Left ventricle myocardium inferior (tissue), 1 donor: ENCODE results near the gene HGF. TPM values are rescaled to one million over a fixed set of nuclear protein-coding genes. Genes with fewer than 3 reads are reported as not detected.

Experiments
- DNase-seq: peaks from one replicate; pipeline ENCODE4 v3.0.0-alpha.2; 2020
- H3K27ac ChIP-seq: fragments of 200-600 bp; replicated peaks from 2 replicates; pipeline ENCODE4 v1.8.0; 2021
- H3K27me3 ChIP-seq: fragments of 200-600 bp; 2 replicates; pipeline ENCODE4 v1.8.0; 2021; ENCODE audit warnings: low read depth
- H3K36me3 ChIP-seq: fragments of 200-600 bp; 2 replicates; pipeline ENCODE4 v1.8.0; 2021
- H3K4me1 ChIP-seq: fragments of 200-600 bp; 2 replicates; pipeline ENCODE4 v1.8.0; 2021
- H3K4me3 ChIP-seq: fragments of 200-600 bp; 2 replicates; pipeline ENCODE4 v1.8.0; 2021; ENCODE audit warnings: mild to moderate bottlenecking, moderate library complexity
- H3K9me3 ChIP-seq: fragments of 200-600 bp; replicated peaks from 2 replicates; pipeline ENCODE4 v1.8.0; 2021
- intact Hi-C: fragments of 100-400 bp; cut with micrococcal nuclease; formaldehyde crosslinking; loops from one replicate; pipeline ENCODE4 v1.11.0; 2022
- total RNA-seq: library from RNA; stranded (reverse); fragmentation: NEBNext Ultra II Directional; extraction: Animal tissue kit (Norgen Biotek cat#: 25700); gene quantifications from one replicate; pipeline ENCODE4 v1.2.1, GENCODE V29; 2021
- TF ChIP-seq, protein P1 (sequence below): fragments of 200-600 bp; IDR thresholded peaks from 2 replicates; pipeline ENCODE4 v1.8.0; 2021; ENCODE audit warnings: antibody characterized with exemption, mild to moderate bottlenecking, borderline replicate concordance
- donor health status: DM: no; HTN: yes; CAD: no; lungs with severe emphysema.

Gene HGF
- total RNA-seq, 1 donor from 2014 or later, result 2.3 TPM

DNA sequence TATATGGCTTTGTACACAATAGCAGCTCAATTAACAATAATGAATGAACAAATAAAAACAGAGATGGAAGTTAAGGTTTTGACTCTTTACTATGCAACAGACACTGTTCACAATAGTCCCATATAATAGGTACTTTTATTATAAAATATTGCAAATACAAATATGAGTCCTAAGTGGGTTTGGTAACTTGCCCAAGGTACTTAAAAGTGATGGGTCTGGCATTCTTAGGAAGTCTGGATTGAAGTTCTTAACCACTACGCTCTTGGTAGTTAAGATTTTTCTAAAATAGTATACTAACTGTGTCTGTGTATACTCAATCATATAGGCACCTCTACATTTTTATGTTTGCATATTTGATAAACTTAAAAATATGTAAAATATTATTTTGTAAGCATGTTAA is 55.5 kb downstream of the HGF start:
- Histone ChIP-seq H3K4me1 (no peaks in the 10 kb centered on the region), H3K9me3 (no peaks in the 10 kb centered on the region), H3K27me3 (no peaks in the 10 kb centered on the region), H3K36me3 (peaks cover 4% of the 10 kb centered on the region), H3K4me3 (no peak overlapping the region), H3K27ac (no peak overlapping the region)
- no peak for DNase-seq
- TF ChIP-seq, protein P1, sequence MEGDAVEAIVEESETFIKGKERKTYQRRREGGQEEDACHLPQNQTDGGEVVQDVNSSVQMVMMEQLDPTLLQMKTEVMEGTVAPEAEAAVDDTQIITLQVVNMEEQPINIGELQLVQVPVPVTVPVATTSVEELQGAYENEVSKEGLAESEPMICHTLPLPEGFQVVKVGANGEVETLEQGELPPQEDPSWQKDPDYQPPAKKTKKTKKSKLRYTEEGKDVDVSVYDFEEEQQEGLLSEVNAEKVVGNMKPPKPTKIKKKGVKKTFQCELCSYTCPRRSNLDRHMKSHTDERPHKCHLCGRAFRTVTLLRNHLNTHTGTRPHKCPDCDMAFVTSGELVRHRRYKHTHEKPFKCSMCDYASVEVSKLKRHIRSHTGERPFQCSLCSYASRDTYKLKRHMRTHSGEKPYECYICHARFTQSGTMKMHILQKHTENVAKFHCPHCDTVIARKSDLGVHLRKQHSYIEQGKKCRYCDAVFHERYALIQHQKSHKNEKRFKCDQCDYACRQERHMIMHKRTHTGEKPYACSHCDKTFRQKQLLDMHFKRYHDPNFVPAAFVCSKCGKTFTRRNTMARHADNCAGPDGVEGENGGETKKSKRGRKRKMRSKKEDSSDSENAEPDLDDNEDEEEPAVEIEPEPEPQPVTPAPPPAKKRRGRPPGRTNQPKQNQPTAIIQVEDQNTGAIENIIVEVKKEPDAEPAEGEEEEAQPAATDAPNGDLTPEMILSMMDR, result no peak
- intact Hi-C loops, result no loop called here

DNA sequence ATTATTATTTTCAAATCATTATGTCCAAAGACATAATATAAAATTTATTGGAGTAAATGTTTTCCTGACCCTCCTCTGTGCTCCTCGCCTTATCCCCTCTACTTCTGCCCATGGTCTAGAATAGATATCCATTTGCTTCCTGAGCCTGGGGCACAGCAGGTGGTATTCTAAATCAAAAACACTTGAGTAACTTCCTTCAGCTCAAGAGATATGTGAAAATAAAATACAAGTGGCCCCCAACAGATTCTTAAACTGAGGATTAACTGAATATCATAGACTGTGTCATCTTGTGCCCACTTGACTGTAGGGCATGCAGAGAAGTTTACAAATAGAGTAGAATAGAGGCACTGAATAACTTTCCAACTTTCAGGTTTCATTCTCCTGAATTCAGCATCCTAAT is 59.1 kb downstream of the HGF start:
- intact Hi-C loops, result no loop called here
- TF ChIP-seq, protein P1, result no peak
- H3K36me3 ChIP-seq, result peaks cover 4% of the 10 kb centered on the region
- H3K9me3 ChIP-seq, result no peaks in the 10 kb centered on the region
- H3K27ac ChIP-seq, result no peak overlapping the region
- H3K4me1 ChIP-seq, result no peaks in the 10 kb centered on the region
- H3K4me3 ChIP-seq, result no peak overlapping the region
- no peak for DNase-seq
- no peaks in the 10 kb centered on the region for H3K27me3 ChIP-seq

DNA sequence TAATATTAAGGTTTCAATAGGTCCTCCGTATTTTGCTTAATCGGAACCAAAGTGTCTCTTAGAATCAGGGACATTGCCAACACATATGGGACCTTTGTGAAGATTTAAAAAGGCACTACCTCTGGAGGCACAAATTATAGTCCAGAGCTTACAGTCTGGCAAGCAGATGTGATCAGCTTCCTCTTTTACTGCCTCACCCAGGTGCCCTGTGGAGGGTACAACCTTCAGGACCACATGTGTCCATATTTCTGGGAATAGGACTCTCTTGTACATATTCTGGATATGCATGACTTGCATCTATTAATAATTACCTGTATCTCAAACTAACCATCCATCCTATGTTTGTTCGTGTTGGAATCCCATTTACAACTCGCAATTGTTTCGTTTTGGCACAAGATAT is 60.0 kb downstream of the HGF start:
- Histone ChIP-seq H3K4me3 (no peak overlapping the region), H3K9me3 (no peaks in the 10 kb centered on the region), H3K36me3 (peaks cover 4% of the 10 kb centered on the region), H3K4me1 (no peaks in the 10 kb centered on the region), H3K27me3 (no peaks in the 10 kb centered on the region), H3K27ac (no peak overlapping the region)
- TF ChIP-seq, protein P1, result no peak
- intact Hi-C loops, result no loop called here
- DNase-seq, result no peak

DNA sequence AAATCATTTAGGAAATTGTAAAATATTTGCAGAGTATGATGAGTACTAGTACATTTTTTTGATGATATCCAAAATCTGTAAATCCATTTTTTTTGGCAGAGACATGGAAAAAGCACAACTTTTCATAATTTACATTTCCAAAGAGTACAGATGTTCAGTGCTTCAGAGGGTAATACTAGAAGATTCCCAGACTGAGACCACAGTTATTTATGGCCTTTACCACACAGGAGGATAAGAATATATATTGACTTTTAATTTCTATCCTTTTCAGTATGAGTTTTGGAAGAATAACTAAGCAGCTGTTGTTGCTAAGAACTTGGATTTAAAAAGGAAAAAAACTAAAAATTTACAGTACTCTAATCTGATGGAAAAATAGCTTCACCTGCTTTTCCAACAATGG is 61.9 kb downstream of the HGF start:
- no peak overlapping the region for H3K4me3 ChIP-seq
- H3K4me1 ChIP-seq, result no peaks in the 10 kb centered on the region
- H3K36me3 ChIP-seq, result peaks cover 4% of the 10 kb centered on the region
- DNase-seq, result no peak
- TF ChIP-seq, protein P1, result no peak
- no peaks in the 10 kb centered on the region for H3K27me3 ChIP-seq
- H3K27ac ChIP-seq, result no peak overlapping the region
- H3K9me3 ChIP-seq, result no peaks in the 10 kb centered on the region
- intact Hi-C loops, result no loop called here

DNA sequence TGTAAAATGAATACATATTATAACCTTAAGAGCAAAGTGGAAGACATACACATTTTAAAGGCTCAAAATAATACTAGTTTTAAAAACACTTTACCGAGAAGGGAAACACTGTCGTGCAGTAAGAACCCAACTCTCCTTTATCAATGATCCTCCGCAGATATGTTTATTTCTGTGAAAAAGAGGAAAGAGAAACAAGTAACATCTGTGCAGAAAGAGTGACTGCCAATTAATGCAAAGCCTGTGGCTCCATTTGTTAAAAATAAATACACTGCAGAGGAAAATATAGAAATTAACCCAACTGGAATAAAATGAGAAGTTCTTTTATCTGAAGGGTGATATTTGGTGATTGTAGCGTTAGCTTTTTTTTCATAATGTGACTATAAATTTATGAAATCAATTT is 62.7 kb downstream of the HGF start:
- Histone ChIP-seq H3K9me3 (no peaks in the 10 kb centered on the region), H3K36me3 (peaks cover 4% of the 10 kb centered on the region), H3K4me3 (no peak overlapping the region), H3K27ac (no peak overlapping the region), H3K4me1 (no peaks in the 10 kb centered on the region), H3K27me3 (no peaks in the 10 kb centered on the region)
- TF ChIP-seq, protein P1, result no peak
- no peak for DNase-seq
- intact Hi-C loops, result no loop called here

DNA sequence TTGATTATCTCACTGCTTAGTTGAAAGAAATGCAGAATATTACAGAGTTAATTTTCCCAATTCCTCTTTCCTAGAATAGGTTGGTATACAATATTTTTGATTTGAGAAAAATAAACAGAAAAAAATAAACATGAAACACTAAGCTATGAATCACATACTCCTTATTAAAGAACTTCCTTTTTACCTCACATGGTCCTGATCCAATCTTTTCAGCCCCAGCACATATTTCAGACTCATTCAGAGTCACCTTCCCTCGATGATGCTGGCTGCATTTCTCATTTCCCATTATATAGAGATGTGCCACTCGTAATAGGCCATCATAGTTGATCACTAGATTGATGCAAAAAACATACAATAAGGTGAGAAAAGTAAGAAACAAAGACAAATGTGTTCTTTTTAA is 64.6 kb downstream of the HGF start:
- Histone ChIP-seq H3K27me3 (no peaks in the 10 kb centered on the region), H3K9me3 (no peaks in the 10 kb centered on the region), H3K4me3 (no peak overlapping the region), H3K4me1 (no peaks in the 10 kb centered on the region), H3K27ac (peak overlapping the region; percentile 22), H3K36me3 (peaks cover 4% of the 10 kb centered on the region)
- no peak for DNase-seq
- TF ChIP-seq, protein P1, result no peak
- intact Hi-C loops, result no loop called here
